GM19043 (cell line): ENCODE results near the gene C1orf87.

ENCODE experiments used
- ATAC-seq: cut with Tn5 transposase; IDR thresholded peaks from one replicate; pipeline ENCODE4 v1.9.1; 2021; ENCODE audit warnings: low read depth; ENCODE audit not compliant: unreplicated experiment

C1orf87 gene, protein sequence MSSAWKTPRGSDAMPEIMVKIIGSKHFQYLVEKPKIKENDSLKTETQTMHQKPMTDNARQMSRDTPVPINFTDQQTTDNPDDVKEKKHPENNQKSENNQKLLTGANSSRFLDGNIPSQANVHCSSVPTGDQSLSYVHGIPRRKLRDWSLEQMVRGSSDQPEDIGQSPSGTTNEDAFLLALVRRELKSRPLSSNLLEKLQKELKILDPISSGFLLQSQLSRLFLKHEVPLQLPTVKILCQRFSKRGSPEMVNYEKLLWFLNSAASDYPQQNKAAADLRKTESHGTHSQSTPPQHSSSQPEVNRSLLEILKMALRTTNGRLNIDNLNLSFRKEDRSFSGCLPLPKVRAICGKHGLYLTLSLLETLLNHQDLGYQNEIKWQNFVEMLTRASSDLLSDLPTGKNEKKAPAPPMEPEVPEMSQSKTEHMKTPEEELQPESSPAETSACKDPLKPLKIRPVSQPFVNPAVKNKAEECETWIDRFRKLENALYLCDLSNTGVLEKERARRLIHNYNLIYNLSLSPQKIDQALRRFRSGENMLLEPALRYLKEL

DNA sequence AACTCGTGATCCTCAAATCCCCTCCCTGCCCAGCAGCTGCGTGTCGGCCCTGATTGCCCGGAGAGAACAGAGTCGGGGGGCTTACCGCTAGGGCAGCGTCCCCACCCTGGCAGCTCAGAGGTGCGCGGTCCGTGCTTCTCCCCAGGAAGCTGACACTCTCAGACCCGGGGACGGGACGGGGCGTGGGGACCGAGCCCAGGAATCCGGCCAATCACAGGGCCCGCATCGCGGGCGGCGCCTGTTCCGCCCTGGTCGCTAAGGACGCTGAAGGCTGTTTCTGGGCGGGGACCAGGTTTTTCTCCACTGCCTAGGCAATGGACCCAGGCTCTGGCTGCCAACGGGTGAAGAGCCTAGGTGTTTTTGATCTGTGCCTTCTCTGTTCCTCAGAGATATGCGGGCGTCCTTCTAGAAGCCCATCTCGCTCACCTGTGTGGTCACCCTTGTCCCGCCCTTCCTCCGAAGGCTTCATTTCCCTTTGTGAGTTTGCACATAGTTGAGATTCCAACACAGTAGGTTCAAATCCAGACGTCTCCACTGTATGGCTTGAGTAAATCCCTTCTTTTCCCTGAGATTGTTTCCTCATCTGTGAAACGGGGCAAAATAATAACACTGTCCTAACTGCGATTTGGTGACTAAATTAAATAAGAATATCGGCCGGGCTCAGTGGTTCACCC lies at the start of gene C1orf87:
C1orf87 (minus strand) TSS at position 166 of the 674 bp plus-strand sequence. CDS start 1,127 bp downstream, outside the sequence.
- no peak for ATAC-seq

DNA sequence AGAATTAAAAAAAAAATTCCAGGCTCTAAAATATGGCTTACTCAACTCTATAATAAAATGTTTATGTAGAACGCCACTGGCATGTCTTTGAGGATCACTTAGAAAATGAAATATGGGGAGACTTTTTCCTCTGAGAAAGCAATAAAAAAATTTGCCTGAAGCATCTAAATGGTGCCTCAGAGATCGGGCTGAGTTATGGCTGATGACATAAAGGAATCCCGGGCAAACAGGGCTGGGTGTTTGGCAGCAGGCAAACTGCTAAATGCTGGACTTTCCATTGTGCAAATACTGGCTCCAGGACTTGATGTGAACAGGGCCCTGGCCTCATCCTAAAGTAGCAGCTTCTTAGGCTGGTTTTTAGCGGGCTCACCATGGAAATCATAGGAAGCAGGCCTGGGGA lies 44.5 kb upstream of the C1orf87 start:
- ATAC-seq: no peak

DNA sequence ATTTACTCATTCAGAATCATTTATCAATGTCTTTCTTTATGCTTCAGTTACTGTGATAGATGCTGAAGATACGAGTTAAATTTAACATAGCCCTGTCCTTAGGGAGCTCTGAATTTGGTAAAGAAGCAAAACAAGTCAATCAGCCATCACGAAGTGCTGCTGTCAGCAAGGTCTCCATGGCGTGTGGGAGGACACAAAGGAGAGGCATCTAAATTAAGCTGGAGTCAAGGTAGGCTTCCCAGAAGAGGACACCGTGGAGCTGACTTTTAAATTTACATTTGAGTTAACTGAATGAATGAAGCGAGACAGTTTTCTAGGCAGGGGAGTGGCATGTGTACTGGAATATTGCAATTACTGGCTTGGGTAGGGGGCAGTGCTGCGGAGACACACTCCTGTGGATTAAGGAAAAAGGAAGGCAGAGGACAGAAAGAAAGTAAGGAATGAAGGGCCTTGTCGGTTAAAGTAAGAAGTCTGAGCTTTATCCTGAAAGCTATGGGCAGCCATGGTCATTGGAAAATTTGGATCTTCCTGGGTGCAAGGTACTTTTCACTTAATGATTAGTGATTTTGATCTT lies 41.3 kb upstream of the C1orf87 start:
- ATAC-seq: no peak

DNA sequence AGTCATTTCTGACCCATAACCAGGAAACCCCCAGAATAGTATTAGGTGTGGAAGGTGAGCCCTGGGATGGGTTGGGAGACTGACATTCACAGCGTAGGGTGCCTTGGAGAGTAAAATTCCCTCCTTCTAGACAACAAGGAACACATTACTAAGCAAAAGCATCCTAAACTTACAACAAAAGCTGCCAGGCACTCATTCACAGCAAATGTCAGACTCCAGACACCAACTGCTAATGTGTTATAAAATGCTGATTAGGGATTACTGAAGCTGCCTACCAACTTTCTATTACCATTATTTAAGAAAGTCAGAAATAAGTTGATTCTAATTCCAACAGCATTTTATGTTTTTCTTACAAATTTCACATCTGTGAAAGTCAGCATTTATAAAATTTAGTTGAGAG lies 40.0 kb upstream of the C1orf87 start:
- no peak for ATAC-seq

DNA sequence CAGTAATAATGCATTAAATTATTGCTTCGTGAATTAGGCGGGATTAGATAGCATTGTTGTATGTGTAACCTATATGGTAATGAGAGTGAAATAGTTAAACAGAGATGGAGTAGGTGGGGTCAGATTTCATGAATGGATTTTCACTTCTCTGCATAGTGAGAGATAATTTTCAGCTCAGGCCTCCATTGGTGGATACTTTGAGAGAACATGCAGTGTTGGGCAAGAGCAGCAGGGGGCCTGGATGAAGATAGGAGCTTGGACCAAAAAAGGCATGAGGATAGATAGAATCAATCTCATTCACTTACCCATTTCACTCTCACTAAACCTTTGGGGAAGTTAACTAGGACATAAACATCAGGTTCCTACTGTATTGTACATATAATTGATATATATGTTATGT lies 39.5 kb upstream of the C1orf87 start:
- ATAC-seq: no peak

DNA sequence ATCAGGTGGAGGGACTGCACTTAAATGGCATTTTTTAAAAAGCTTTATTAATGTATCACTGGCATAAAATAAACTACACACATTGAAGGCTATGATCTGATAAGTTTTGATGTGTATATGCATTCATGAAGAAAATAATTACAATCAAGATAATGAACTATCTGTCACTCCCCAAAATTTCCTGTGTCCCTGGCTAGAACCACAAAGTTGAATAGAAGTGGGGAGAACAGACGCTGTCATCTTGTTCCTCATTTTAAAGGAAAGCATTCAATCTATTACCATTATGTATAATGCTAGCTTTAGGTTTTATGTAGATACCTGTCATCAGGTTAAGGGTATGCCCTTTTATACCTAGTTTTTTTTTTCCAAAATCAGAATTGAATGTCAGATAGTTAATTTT lies 38.1 kb upstream of the C1orf87 start:
- ATAC-seq: no peak

DNA sequence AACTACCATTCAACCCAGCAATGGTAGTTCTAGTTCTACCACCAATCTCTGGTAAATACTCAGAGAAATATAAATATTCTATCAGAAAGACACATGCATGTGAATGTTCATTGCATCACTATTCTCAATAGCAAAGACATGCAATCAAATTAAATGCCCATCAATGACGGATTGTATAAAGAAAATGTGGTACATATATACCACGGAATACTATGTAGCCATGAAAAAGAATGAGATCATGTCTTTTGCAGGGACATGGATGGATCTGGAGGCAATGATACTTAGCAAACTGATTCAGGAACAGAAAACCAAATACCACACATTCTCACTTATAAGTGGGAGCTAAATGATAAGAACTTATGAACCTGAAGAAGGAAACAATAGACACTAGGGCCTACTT lies 37.5 kb upstream of the C1orf87 start:
- no peak for ATAC-seq

DNA sequence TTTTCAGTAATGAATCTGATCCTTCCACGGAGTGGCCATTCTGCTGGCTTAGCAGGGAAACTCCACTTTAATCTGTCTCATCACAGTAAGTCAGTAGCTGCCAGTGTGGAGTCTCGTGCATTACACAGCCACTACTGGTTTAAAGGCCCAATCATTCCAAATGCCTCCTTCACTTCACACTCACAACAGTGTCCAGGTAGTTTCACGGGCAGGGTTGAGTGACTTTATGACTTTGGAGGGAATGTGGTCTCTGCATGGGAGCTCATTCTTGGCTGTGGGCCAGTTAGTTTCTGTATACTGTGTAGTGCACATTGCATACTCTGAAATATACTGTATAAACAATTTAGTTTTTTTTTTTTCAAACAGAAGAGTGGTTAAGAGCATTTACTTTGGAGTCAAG lies 34.6 kb upstream of the C1orf87 start:
- no peak for ATAC-seq

DNA sequence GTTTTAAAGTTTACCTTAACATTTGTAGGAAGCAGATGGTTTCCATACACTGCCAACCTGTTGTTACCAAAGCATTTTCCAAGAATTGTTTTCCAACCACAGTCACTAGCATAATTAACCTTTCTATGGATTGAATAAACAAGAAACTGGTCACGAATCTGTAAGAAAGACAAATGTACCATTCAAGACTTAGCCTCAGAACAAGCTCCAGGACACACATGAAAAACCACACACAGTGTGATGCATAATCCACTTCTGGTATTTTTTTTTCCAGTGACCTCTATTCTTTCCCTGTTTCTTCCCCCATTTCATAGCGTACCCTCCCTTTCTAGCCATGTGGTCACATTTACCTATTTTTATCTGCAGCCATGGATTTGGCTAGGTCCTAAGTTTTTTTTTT lies 29.6 kb upstream of the C1orf87 start:
- no peak for ATAC-seq

DNA sequence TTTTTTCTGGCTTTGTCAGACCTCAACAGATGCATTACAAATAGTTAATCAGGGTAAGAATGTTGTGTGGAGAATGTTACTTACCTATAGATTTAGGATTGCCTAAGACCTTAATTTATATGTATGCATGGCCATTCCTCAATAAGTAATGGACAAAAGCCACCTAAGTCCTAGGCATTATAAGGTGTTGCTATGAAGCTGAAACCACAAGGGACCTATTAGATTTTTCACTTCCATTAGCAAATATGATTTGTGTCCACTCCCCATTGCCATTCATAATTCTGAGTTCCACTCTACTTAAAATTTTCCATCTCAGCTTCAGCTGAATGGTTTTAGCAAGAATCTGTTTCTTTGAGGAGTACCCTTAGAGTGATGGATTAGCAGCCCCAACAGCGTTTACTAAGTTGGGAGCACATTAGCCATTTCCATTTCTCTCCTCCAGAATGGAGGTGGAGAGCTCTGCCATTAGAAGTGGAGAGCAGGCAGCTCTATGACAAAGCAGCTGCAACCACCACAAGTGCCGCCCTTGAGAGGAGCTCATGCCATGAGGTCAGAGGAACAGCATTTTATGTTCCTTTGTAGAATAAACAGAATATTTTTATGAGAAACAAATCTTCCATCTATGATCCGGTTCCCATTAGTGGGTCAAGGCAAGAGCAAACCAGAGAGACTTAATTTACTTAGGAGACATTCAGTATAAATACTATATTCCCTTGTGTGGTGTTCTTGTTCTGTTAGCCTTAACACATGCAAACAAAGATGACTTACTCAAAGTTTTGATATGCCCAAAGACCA lies 28.9 kb upstream of the C1orf87 start:
- ATAC-seq: no peak

DNA sequence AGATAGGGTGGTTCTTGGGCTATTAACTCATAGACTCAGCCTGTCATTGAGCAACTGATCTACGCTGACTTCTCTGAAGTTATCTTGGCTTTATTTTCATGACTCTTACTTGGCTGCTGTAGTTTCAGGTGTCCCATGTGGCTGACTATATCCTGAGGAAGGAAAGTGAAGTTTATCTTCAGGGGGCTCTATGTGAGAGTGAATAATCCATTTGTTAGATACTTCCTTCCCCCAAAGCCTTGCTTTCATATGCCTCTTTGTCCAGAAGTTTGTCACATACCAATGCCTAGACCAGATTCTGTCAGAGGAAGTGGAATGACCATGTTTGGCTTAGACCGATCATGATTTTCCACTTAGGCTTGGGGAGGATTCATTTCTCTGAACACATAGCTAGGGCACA lies 27.9 kb upstream of the C1orf87 start:
- no peak for ATAC-seq

DNA sequence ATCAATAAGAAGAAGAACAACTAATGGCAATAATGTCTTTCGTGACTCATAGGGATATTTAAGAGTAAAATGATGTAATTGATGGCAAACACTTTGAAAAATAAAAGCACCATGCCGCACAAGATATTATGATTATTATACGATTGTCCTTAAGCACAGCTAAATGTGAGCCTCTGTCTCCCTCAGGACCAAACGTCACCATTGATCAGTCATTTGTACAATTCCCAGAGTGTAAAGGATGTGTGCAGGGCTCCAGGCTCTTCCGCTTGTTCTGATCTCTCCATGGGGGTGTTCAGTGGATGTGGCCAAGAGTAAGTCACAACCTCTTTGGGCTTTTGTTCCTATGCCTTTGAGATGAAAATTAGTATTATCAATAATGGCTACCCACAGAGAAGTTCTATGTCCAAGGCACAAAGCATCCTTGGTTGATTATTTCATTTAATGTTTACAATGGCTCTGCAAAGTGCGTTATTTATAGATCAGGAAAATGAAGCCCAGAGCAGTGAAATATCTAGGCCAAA lies 17.7 kb upstream of the C1orf87 start:
- ATAC-seq: no peak

DNA sequence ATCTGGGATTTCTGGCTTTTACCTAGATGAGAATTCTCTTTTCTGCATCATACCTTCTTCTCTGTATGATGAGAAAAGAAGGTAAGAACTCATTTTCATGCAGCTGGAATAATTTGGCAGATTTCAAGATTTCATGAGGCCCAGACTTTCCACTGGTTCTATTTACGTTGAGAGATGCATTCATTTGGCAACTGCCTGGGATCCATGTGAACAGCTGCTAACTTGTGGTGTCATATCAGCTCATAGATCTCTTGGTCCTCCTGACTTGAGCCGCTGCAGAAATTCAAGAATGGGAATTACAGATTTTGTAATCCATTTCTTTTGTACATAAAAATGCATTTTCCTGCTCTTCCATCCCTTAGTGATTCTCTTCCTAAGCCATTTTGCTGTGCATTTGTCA lies 17.1 kb upstream of the C1orf87 start:
- ATAC-seq: no peak

DNA sequence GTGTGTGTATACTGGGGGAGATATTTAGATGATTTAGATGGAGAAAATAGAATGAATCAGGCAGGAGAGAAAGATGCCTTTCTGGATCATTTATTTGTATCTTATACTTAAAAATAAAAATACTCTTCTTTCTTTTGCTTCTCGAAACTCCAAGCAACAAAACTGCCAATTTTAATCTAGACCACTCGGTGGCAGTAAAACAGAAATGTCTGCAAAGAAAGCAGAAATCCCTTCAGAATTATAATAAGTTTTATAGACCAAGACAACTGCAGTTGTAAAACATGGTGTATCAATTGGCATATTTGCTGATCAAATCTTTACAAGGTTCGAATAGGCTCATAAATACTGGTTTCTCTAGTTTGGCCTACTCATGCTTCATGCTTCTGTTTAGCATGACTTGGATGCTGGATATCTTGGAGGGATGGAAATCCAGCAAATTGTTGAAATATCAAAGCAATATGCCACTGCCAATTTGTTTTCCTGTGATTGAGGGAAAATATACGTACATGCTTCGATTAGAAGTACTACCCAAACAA lies 15.1 kb upstream of the C1orf87 start:
- no peak for ATAC-seq

DNA sequence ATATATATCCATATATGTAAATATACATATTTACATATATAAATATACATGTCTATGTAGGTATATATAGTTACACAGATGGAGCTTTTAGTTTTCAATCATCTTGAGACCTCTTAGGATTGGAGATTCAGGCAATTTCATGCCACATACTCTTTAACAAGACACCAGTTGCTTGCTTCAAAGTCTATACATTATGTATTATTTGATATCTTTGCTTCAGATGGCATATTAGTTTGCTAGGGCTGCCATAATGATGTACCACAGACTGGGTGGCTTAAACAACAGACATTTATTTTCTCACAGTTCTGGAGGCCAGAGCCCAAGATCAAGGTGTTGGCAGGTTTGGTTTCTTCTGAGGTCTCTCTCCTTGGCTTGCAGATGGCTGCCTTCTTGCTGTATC lies 14.1 kb upstream of the C1orf87 start:
- no peak for ATAC-seq

DNA sequence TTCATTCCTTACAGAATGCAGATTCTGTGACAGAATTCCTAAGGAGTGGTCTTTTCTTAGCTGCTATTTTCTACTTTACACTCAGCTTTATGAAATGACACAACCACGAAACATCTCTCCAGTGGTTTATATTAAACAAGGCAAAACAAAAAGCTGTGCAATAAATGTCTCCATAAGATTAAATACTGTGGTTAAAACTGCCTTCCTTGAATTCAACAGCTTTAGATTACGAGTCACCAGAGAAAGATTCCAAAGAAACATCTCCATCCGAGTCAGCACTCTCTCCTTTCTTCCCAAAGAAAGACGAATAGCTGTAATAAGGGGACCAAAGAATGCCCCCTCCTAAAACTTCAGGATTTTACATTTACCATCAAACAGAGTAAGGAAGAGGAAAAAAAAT lies 4.6 kb upstream of the C1orf87 start:
- no peak for ATAC-seq

DNA sequence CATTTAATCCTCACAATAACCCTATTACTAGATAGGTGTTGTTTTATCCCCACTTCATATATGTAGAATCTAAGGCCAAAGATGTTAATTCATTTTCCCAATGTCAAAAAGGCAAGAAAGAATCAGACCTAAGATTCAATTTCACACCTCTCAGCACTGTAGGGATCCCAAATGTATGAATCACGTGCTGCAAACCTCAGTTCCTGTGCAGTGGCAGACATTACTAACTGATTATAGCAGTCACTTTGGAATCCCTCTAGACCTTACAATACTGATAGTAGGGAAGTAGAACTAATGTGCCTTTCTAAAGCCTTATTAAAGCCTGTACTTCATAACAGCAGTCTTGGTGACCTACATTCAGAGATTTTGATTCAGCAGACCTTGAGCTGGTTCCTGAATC lies 2.3 kb downstream of the C1orf87 start:
- ATAC-seq: no peak

DNA sequence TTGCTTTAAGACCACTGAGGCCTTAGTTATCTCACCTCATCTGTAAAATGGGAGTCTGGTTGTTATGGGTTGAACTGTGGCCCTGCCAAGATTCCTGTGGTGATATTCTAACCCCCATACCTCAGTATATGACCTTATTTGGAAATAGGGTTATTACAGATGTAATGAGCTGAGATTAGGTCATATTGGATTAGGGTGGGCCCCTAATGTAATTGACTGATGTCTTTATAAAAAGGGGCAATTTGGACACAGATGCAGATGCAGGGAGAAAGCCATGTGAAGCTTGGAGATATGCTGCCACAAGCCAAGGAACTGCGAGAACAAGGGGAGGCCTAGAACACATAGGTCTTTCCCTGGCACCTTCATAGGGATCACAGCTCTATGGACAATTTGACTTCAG lies 3.9 kb downstream of the C1orf87 start:
- no peak for ATAC-seq

DNA sequence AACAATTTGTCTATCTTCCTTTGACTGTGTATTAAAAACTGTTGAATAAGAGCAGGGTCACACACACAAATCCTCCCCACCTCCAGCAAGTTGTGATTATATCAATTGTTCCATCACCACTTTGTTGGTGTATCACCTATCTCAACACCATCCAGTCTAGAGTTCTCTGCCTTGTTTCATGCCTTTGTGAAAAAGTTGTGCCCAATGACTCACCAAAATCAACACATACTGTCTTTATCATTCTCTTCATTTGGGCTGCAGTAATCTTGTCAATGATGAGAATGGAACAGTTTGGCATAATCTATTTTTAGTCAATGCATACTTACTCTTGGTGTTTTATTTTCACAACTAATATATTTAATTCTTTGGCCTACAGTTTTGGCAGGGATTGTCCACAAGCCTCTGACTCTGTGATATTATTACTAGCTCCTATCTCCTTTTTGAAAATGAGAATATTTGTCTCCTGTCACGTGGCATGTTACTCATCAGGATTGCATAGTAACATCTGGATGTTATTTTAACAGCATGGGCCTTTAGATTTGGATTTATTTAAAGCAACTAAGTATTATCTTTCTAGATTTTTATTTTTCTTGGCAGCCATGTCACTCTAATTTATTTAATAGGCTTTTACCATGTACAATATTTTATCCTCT lies 5.1 kb downstream of the C1orf87 start:
- ATAC-seq: no peak

DNA sequence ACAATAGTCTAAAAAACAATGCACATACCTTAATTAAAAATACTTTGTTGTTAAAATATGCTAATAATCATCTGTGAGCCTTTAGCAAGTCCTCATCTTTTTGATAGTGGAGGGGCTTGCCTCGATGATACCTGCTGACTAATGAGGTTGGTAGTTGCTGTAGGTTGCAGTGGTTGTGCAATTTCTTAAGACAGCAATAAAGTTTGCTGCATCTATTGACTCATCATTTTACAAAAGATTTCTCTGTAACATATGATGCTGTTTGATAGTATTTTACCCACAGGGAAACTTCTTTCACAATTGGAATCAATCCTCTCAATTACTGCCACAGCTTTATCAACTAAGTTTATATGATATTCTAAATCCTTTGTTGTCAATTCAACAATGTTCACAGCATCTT lies 7.6 kb downstream of the C1orf87 start:
- no peak for ATAC-seq
